IPS-15b (cell line): Measurements from ENCODE around the gene METTL9.
"Not testable (repeated sequence)": the region's sequence is repeated elsewhere in the genome, so short reads cannot be mapped to it uniquely, and the experiment has no call there.

Source experiments
- H3K27me3 ChIP-seq: one replicate; pipeline ENCODE4 v1.6.1; 2013; ENCODE audit warnings: low read length; ENCODE audit not compliant: control insufficient read depth, insufficient read depth
- H3K36me3 ChIP-seq: one replicate; pipeline ENCODE4 v1.6.1; 2013; ENCODE audit warnings: low read length; ENCODE audit not compliant: control insufficient read depth, insufficient read depth
- H3K4me1 ChIP-seq: one replicate; pipeline ENCODE4 v1.6.1; 2013; ENCODE audit warnings: mild to moderate bottlenecking, low read length; ENCODE audit not compliant: control insufficient read depth, insufficient read depth
- H3K4me3 ChIP-seq: one replicate; pipeline ENCODE4 v1.5.1; 2013; ENCODE audit warnings: low read depth, low read length
- H3K9ac ChIP-seq: one replicate; pipeline ENCODE4 v1.6.1; 2013; ENCODE audit warnings: low read depth, mild to moderate bottlenecking, low read length
- H3K9me3 ChIP-seq: one replicate; pipeline ENCODE4 v1.6.1; 2013; ENCODE audit warnings: mild to moderate bottlenecking, low read length; ENCODE audit not compliant: control insufficient read depth, insufficient read depth

The METTL9 gene

GRCh38 chr16:21629616-21630539, 30.5 kb downstream of the METTL9 start:
- H3K9ac ChIP-seq, H3K4me3 ChIP-seq, H3K36me3 ChIP-seq, H3K4me1 ChIP-seq, H3K9me3 ChIP-seq, H3K27me3 ChIP-seq: not testable (repeated sequence)

- H3K9me3 ChIP-seq, H3K27me3 ChIP-seq, H3K9ac ChIP-seq, H3K4me1 ChIP-seq, H3K4me3 ChIP-seq, H3K36me3 ChIP-seq: not testable (repeated sequence)
These were observed 31.5 kb downstream of the METTL9 start for GRCh38 chr16:21630866-21631265.

- H3K27me3 ChIP-seq, H3K9me3 ChIP-seq, H3K36me3 ChIP-seq, H3K9ac ChIP-seq, H3K4me3 ChIP-seq, H3K4me1 ChIP-seq: not testable (repeated sequence)
These were observed 32.0 kb downstream of the METTL9 start for GRCh38 chr16:21631376-21631775.

- not testable (repeated sequence) for H3K9me3 ChIP-seq, H3K4me1 ChIP-seq, H3K9ac ChIP-seq, H3K36me3 ChIP-seq, H3K4me3 ChIP-seq, H3K27me3 ChIP-seq
These were observed 32.7 kb downstream of the METTL9 start for GRCh38 chr16:21631951-21632575.

GRCh38 chr16:21634216-21634615, 34.8 kb downstream of the METTL9 start:
- H3K27me3 ChIP-seq, result no peaks in the 10 kb centered on the region
- peaks cover 3% of the 10 kb centered on the region for H3K36me3 ChIP-seq
- no peaks in the 10 kb centered on the region for H3K4me1 ChIP-seq
- H3K4me3 ChIP-seq, result no peak overlapping the region
- no peaks in the 10 kb centered on the region for H3K9me3 ChIP-seq
- no peak overlapping the region for H3K9ac ChIP-seq

GRCh38 chr16:21635694-21636093, 36.3 kb downstream of the METTL9 start:
- not testable (repeated sequence) for H3K4me3 ChIP-seq, H3K9ac ChIP-seq, H3K4me1 ChIP-seq, H3K9me3 ChIP-seq, H3K36me3 ChIP-seq, H3K27me3 ChIP-seq

GRCh38 chr16:21637032-21637968, 37.9 kb downstream of the METTL9 start:
- H3K9me3 ChIP-seq, result no peaks in the 10 kb centered on the region
- no peak overlapping the region for H3K9ac ChIP-seq
- no peaks in the 10 kb centered on the region for H3K36me3 ChIP-seq
- no peaks in the 10 kb centered on the region for H3K4me1 ChIP-seq
- no peak overlapping the region for H3K4me3 ChIP-seq
- H3K27me3 ChIP-seq, result no peaks in the 10 kb centered on the region

- no peaks in the 10 kb centered on the region for H3K4me1 ChIP-seq
These were observed 39.2 kb downstream of the METTL9 start for GRCh38 chr16:21638573-21638975.

GRCh38 chr16:21639493-21639892, 40.1 kb downstream of the METTL9 start:
- no peaks in the 10 kb centered on the region for H3K4me1 ChIP-seq
- H3K9ac ChIP-seq, result no peak overlapping the region
- H3K4me3 ChIP-seq, result no peak overlapping the region
- no peaks in the 10 kb centered on the region for H3K27me3 ChIP-seq
- no peaks in the 10 kb centered on the region for H3K36me3 ChIP-seq
- H3K9me3 ChIP-seq, result no peaks in the 10 kb centered on the region

More at GRCh38 chr16:21638573-21638975, 39.2 kb downstream of the METTL9 start:
- Histone ChIP-seq H3K9me3 (no peaks in the 10 kb centered on the region), H3K36me3 (no peaks in the 10 kb centered on the region), H3K4me3 (no peak overlapping the region), H3K27me3 (no peaks in the 10 kb centered on the region), H3K9ac (no peak overlapping the region)

GRCh38 chr16:21641916-21642315, 42.5 kb downstream of the METTL9 start:
- Histone ChIP-seq H3K4me3 (no peak overlapping the region), H3K4me1 (no peaks in the 10 kb centered on the region), H3K36me3 (no peaks in the 10 kb centered on the region), H3K27me3 (no peaks in the 10 kb centered on the region), H3K9ac (no peak overlapping the region), H3K9me3 (no peaks in the 10 kb centered on the region)

GRCh38 chr16:21642861-21643260, 43.5 kb downstream of the METTL9 start:
- Histone ChIP-seq H3K9ac (no peak overlapping the region), H3K36me3 (no peaks in the 10 kb centered on the region), H3K4me3 (no peak overlapping the region), H3K9me3 (no peaks in the 10 kb centered on the region), H3K4me1 (no peaks in the 10 kb centered on the region), H3K27me3 (no peaks in the 10 kb centered on the region)
